Peyer's patch (tissue), 4 donors: ENCODE measurements around the gene BRIP1. TPM values are rescaled to one million over a fixed set of nuclear protein-coding genes. Genes with fewer than 3 reads are reported as not detected.

Experiments used
- DNase-seq, 3 donors: peaks; one replicate each; pipeline ENCODE4 v3.0.0-alpha.2; 2017 to 2019
- H3K27ac ChIP-seq, 4 donors: fragments of 200-600 bp; sonication (generic); one replicate each; pipeline ENCODE4 v1.5.1; 2016 to 2019
- H3K27me3 ChIP-seq, 2 donors: fragments of 200-600 bp; sonication (generic); one replicate each; pipeline ENCODE4 v1.5.1; 2019
- H3K36me3 ChIP-seq, 3 donors: fragments of 200-600 bp; sonication (generic); one replicate each; pipeline ENCODE4 v1.5.1; 2016 to 2019
- H3K4me1 ChIP-seq, 4 donors: fragments of 200-600 bp; sonication (generic); one replicate each; pipeline ENCODE4 v1.5.1; 2016 to 2019
- H3K4me3 ChIP-seq, 4 donors: fragments of 200-600 bp; sonication (generic); 1 replicate in 3 of 4; 2 replicates in 1 of 4; pipeline ENCODE4 v1.5.1; 2016 to 2019; ENCODE audit warnings: mild to moderate bottlenecking in 1 of 4
- H3K9me3 ChIP-seq, 4 donors: fragments of 200-600 bp; sonication (generic); one replicate each; pipeline ENCODE4 v1.5.1; 2016 to 2019; ENCODE audit warnings: mild to moderate bottlenecking in 1 of 4
- POLR2A ChIP-seq, 2 donors: fragments of 450-650 bp; IDR thresholded peaks; one replicate each; pipeline ENCODE4 v1.5.1; 2017; ENCODE audit warnings: antibody characterized with exemption in 2 of 2, mild to moderate bottlenecking in 2 of 2, moderate library complexity in 2 of 2
- total RNA-seq, 4 donors: library from RNA; depleted of rRNA; stranded (reverse); fragments of >200 nt; gene quantifications; one replicate each; pipeline ENCODE4 v1.1.0, GENCODE V29; 2016
- TF ChIP-seq, protein P1 (sequence below), 6 experiments: fragments of 450-650 bp in 4 of 6; fragments of 200-600 bp in 2 of 6; sonication (generic) in 1 of 6; IDR thresholded peaks; one replicate each; pipeline ENCODE4 v1.5.1; 2017 to 2019; ENCODE audit warnings: antibody characterized with exemption in 6 of 6, mild to moderate bottlenecking in 3 of 6, moderate library complexity in 1 of 6

BRIP1 gene
- total RNA-seq, 4 donors from 2014 or later: 4.3 to 13.2 (median 4.5) TPM

DNA sequence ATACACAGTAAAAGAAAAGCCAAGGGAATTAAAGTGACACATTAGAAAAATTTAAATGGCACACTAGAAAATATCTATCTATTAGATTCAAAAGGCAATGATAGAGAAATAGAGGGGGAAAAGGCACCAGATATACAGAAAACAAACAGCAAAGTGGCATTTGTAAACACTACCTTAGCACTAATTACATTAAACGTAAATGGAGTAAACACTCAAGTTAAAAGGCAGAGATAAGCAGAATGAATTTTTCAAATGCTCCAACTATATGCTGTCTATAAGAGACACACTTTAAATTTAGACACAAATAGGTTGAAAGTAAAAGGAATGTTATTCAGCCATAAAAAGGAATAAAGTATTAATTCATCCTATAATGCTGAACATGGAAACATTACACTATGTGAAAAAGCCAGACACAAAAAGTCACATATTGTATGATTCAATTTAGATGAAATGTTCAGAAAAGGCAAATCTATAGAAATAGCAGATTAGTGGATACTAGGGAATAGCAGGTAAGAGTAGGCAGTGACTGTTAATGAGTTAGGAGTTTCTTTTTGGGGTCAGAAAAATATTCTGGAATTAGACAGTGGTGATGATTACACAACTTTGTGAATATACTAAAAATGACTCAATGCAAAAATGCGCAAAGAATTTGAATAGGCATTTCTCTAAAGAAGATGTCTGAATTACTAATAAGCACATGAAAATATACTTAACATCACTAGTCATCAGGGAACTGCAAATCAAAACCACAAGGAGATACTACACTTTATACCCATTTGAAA is 92.4 kb downstream of the BRIP1 start:
- Histone ChIP-seq H3K27me3 (no peaks in the 10 kb centered on the region), H3K9me3 (no peaks in the 10 kb centered on the region), H3K36me3 (no peaks in the 10 kb centered on the region), H3K4me1 (no peaks in the 10 kb centered on the region), H3K4me3 (no peak overlapping the region), H3K27ac (no peak overlapping the region)
- TF ChIP-seq, protein P1, sequence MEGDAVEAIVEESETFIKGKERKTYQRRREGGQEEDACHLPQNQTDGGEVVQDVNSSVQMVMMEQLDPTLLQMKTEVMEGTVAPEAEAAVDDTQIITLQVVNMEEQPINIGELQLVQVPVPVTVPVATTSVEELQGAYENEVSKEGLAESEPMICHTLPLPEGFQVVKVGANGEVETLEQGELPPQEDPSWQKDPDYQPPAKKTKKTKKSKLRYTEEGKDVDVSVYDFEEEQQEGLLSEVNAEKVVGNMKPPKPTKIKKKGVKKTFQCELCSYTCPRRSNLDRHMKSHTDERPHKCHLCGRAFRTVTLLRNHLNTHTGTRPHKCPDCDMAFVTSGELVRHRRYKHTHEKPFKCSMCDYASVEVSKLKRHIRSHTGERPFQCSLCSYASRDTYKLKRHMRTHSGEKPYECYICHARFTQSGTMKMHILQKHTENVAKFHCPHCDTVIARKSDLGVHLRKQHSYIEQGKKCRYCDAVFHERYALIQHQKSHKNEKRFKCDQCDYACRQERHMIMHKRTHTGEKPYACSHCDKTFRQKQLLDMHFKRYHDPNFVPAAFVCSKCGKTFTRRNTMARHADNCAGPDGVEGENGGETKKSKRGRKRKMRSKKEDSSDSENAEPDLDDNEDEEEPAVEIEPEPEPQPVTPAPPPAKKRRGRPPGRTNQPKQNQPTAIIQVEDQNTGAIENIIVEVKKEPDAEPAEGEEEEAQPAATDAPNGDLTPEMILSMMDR (IDR thresholded peaks at IDR 0.05): no peak
- no peak for TF ChIP-seq POLR2A (IDR thresholded peaks at IDR 0.05)
- DNase-seq: no peak

DNA sequence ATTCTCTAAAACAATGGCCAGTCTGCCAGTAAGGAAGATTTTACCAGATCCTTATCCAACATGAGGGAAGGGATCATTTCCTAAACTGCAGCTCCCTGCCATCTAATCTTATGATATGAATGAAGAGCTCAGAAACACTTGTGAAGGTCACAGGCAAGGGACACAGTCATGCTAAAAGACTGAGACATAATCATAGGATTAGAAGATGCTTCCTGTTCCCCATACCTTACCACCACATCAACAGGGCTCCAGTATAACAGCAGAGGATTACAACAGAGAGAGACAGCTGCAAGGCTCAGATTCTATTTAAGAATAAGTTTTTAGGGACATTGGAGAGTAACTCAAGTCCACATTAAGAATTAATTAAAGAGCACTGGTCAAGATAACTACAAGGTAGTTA is 93.3 kb downstream of the BRIP1 start:
- H3K27me3 ChIP-seq: no peaks in the 10 kb centered on the region
- no peaks in the 10 kb centered on the region for H3K4me1 ChIP-seq
- no peak overlapping the region for H3K27ac ChIP-seq
- no peaks in the 10 kb centered on the region for H3K36me3 ChIP-seq
- no peaks in the 10 kb centered on the region for H3K9me3 ChIP-seq
- DNase-seq: no peak
- no peak overlapping the region for H3K4me3 ChIP-seq
- TF ChIP-seq, protein P1 (IDR thresholded peaks at IDR 0.05): no peak
- no peak for TF ChIP-seq POLR2A (IDR thresholded peaks at IDR 0.05)

DNA sequence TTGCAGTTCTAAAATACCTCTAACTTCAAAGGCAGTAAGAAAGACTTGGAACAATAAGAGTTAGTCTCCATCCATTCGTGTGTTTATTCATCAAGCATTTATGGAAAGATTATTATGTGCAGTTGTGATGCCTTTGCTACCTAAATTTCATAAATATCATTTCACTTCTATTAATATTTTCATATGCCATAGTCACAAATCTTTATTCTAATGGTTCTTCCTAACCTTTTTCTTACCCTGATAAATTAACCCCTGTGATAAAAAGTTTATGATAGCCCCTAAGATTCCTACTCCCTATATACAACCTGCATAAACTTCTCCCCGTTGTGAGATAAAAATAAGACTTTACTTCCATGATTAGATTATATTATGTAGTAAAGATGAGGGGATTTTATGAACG is 94.9 kb downstream of the BRIP1 start:
- DNase-seq: no peak
- Histone ChIP-seq H3K27ac (no peak overlapping the region), H3K36me3 (no peaks in the 10 kb centered on the region), H3K9me3 (no peaks in the 10 kb centered on the region), H3K4me1 (no peaks in the 10 kb centered on the region), H3K27me3 (no peaks in the 10 kb centered on the region), H3K4me3 (no peak overlapping the region)
- TF ChIP-seq, protein P1 (IDR thresholded peaks at IDR 0.05): no peak
- no peak for TF ChIP-seq POLR2A (IDR thresholded peaks at IDR 0.05)

DNA sequence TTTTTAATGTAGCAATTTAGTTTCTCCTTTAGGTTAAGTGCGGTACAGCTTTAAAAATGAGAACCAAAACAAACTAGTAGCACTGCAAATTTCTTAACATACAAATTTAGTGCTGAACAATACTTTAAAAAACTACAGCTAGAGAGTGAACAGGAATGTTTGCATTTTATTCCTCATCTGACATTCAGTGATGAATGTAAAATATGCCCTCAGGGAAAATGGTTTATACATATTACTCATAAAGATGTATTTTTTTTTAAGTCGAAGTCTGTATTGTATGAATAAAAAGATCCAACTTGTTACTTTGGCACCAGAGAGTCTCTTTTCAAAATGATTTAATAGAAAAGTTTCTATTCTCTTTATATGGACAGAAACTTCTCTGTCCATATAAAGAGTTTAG is 96.8 kb downstream of the BRIP1 start:
- DNase-seq: no peak
- Histone ChIP-seq H3K9me3 (no peaks in the 10 kb centered on the region), H3K36me3 (no peaks in the 10 kb centered on the region), H3K27ac (no peak overlapping the region), H3K4me1 (no peaks in the 10 kb centered on the region), H3K27me3 (no peaks in the 10 kb centered on the region), H3K4me3 (no peak overlapping the region)
- no peak for TF ChIP-seq POLR2A (IDR thresholded peaks at IDR 0.05)
- TF ChIP-seq, protein P1 (IDR thresholded peaks at IDR 0.05): no peak

DNA sequence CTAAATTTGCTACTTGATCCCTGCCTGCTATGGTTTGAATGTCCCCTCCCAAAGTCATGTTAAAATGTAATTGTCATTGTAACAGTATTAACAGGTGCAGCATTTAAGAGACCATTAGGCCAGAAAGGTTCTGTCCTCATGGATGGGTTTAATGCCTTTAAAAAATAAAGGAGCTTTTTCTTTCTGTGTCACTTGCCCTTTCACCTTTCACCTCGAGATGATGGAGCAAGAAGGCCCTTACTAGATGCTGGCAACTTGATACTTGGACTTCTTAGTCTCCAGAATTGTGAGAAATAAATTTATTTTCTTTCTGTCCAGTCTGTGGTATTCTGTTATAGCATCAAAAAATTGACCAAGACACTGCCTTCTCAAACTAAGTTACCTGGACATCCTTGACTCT is 98.5 kb downstream of the BRIP1 start:
- Histone ChIP-seq H3K27ac (no peak overlapping the region), H3K36me3 (no peaks in the 10 kb centered on the region), H3K4me1 (no peaks in the 10 kb centered on the region), H3K9me3 (no peaks in the 10 kb centered on the region), H3K27me3 (no peaks in the 10 kb centered on the region), H3K4me3 (no peak overlapping the region)
- TF ChIP-seq, protein P1 (IDR thresholded peaks at IDR 0.05): no peak
- no peak for TF ChIP-seq POLR2A (IDR thresholded peaks at IDR 0.05)
- no peak for DNase-seq
